Fibroblast of lung (primary cell): ENCODE data around the gene COL8A2. TPM values are rescaled to one million over a fixed set of nuclear protein-coding genes. Genes with fewer than 3 reads are reported as not detected.

Experiments
- DNase-seq, 2 donors: peaks; one replicate each; pipeline versions ENCODE4 v3.0.0 to v3.0.0-alpha.2; 2010; ENCODE audit warnings: low read depth in 2 of 2
- H2AFZ ChIP-seq: 2 replicates; pipeline ENCODE4 v1.5.1; 2012; ENCODE audit warnings: low read length, control low read depth, inconsistent platforms
- H3K27ac ChIP-seq: 2 replicates; pipeline ENCODE4 v1.5.1; 2011; ENCODE audit warnings: low read length, control low read depth; ENCODE audit not compliant: insufficient read depth
- H3K27me3 ChIP-seq: 2 replicates; pipeline ENCODE4 v1.5.1; 2011; ENCODE audit warnings: mild to moderate bottlenecking, low read length; ENCODE audit not compliant: control insufficient read depth, insufficient read depth
- H3K36me3 ChIP-seq: 2 replicates; pipeline ENCODE4 v1.5.1; 2011; ENCODE audit warnings: low read length; ENCODE audit not compliant: control insufficient read depth, insufficient read depth
- H3K4me1 ChIP-seq: 2 replicates; pipeline ENCODE4 v1.5.1; 2011; ENCODE audit warnings: low read length; ENCODE audit not compliant: control insufficient read depth, insufficient read depth; ENCODE audit errors: extremely low read depth
- H3K4me2 ChIP-seq: 2 replicates; pipeline ENCODE4 v1.5.1; 2011; ENCODE audit warnings: low read length, control low read depth; ENCODE audit not compliant: insufficient read depth; ENCODE audit errors: extremely low read depth
- H3K4me3 ChIP-seq, 4 experiments: fragments of 200-600 bp in 1 of 4; sonication (generic) in 1 of 4; replicated peaks in 1 of 4; 2 replicates each; pipeline ENCODE4 v1.5.1; 2011 to 2016; ENCODE audit warnings: low read length in 4 of 4, low read depth in 3 of 4, mild to moderate bottlenecking in 3 of 4, control low read depth in 2 of 4, inconsistent platforms in 1 of 4, mixed read lengths in 1 of 4; ENCODE audit not compliant: insufficient read depth in 1 of 4; ENCODE audit errors: control extremely low read depth in 1 of 4
- H3K79me2 ChIP-seq: 2 replicates; pipeline ENCODE4 v1.5.1; 2012; ENCODE audit warnings: mild to moderate bottlenecking, low read length, inconsistent platforms; ENCODE audit not compliant: control insufficient read depth, insufficient read depth
- H3K9ac ChIP-seq: 2 replicates; pipeline ENCODE4 v1.5.1; 2011; ENCODE audit warnings: mild to moderate bottlenecking, low read length, control low read depth; ENCODE audit not compliant: insufficient read depth
- H3K9me3 ChIP-seq: 2 replicates; pipeline ENCODE4 v1.5.1; 2012; ENCODE audit warnings: low read depth, low read length; ENCODE audit not compliant: control insufficient read depth, insufficient read depth
- H4K20me1 ChIP-seq: 2 replicates; pipeline ENCODE4 v1.5.1; 2011; ENCODE audit warnings: low read length; ENCODE audit not compliant: control insufficient read depth, insufficient read depth; ENCODE audit errors: extremely low read depth
- CTCF ChIP-seq, 2 donors: IDR thresholded peaks in 1 of 2; conservative IDR thresholded peaks in 1 of 2; 1 replicate in 1 of 2; 2 replicates in 1 of 2; pipeline ENCODE4 v1.5.1; 2011 to 2012; ENCODE audit warnings: low read length in 2 of 2, control low read depth in 1 of 2, inconsistent platforms in 1 of 2, low read depth in 1 of 2, mild to moderate bottlenecking in 1 of 2
- EZH2 ChIP-seq: IDR thresholded peaks from 2 replicates; pipeline ENCODE4 v1.5.1; 2012; ENCODE audit warnings: low read length, control low read depth, mild to moderate bottlenecking; ENCODE audit errors: missing control alignments
- polyA plus RNA-seq, 2 donors: library from polyadenylated mRNA; depleted of rRNA in 1 of 2; stranded (reverse) in 1 of 2; unstranded in 1 of 2; fragments of >200 nt; gene quantifications; 2 replicates each; pipeline ENCODE4 v1.2.1, GENCODE V29; 2011 to 2012; ENCODE audit warnings: missing spikeins in 1 of 2
- total RNA-seq: library from RNA; depleted of rRNA; stranded (reverse); fragments of >200 nt; gene quantifications from 2 replicates; pipeline ENCODE4 v1.2.1, GENCODE V29; 2014

Gene COL8A2
- total and polyA plus RNA-seq, 2 donors (not counting 1 experiment from before 2014, with no cell fraction given), result 2.9 to 31.0 TPM

GRCh38 chr1:36111151-36111550 is 13.9 kb downstream of the COL8A2 start:
- no peak for DNase-seq
- no peak for TF ChIP-seq CTCF (conservative IDR thresholded peaks at IDR 0.05 in 1 of 2, IDR thresholded peaks at IDR 0.05 in 1 of 2; ENCODE audit: low read depth in 1 of 2, low read length in 2 of 2)
- TF ChIP-seq EZH2, result no peak
- no peaks in the 10 kb centered on the region for H4K20me1 ChIP-seq

GRCh38 chr1:36109041-36109679 is 15.9 kb downstream of the COL8A2 start:
- H3K36me3 ChIP-seq, result no peaks in the 10 kb centered on the region
- peaks cover 3% of the 10 kb centered on the region for H3K4me1 ChIP-seq
- no peaks in the 10 kb centered on the region for H4K20me1 ChIP-seq
- peak overlapping the region; percentile 28 for H3K27ac ChIP-seq
- no peaks in the 10 kb centered on the region for H3K79me2 ChIP-seq
- H3K27me3 ChIP-seq, result no peaks in the 10 kb centered on the region
- TF ChIP-seq CTCF (conservative IDR thresholded peaks at IDR 0.05 in 1 of 2, IDR thresholded peaks at IDR 0.05 in 1 of 2; ENCODE audit: low read depth in 1 of 2, low read length in 2 of 2) (no peak), EZH2 (no peak)
- H2AFZ ChIP-seq, result peak overlapping the region; percentile 24
- no peak overlapping the region for H3K9ac ChIP-seq
- peak overlapping the region; percentile 15 for H3K4me2 ChIP-seq
- H3K4me3 ChIP-seq, result no peak overlapping the region
- DNase-seq, result peak; percentile 25 to 91
- no peaks in the 10 kb centered on the region for H3K9me3 ChIP-seq

More at GRCh38 chr1:36111151-36111550, 13.9 kb downstream of the COL8A2 start:
- no peaks in the 10 kb centered on the region for H3K27me3 ChIP-seq
- H3K4me3 ChIP-seq, result no peak overlapping the region
- H3K36me3 ChIP-seq, result no peaks in the 10 kb centered on the region
- no peak overlapping the region for H3K27ac ChIP-seq
- H3K9ac ChIP-seq, result no peak overlapping the region
- H3K4me1 ChIP-seq, result peaks cover 9% of the 10 kb centered on the region
- H3K79me2 ChIP-seq, result no peaks in the 10 kb centered on the region
- H2AFZ ChIP-seq, result no peak overlapping the region
- no peaks in the 10 kb centered on the region for H3K9me3 ChIP-seq
- no peak overlapping the region for H3K4me2 ChIP-seq

GRCh38 chr1:36108314-36108713 is 16.7 kb downstream of the COL8A2 start:
- H3K79me2 ChIP-seq, result no peaks in the 10 kb centered on the region
- DNase-seq, result peak in 1 of 2 donors; percentile 70
- no peaks in the 10 kb centered on the region for H4K20me1 ChIP-seq
- peaks cover 3% of the 10 kb centered on the region for H3K4me1 ChIP-seq
- H2AFZ ChIP-seq, result no peak overlapping the region
- H3K27ac ChIP-seq, result no peak overlapping the region
- H3K27me3 ChIP-seq, result no peaks in the 10 kb centered on the region
- H3K4me2 ChIP-seq, result no peak overlapping the region
- no peak overlapping the region for H3K9ac ChIP-seq
- no peaks in the 10 kb centered on the region for H3K36me3 ChIP-seq
- H3K4me3 ChIP-seq, result no peak overlapping the region
- TF ChIP-seq CTCF (conservative IDR thresholded peaks at IDR 0.05 in 1 of 2, IDR thresholded peaks at IDR 0.05 in 1 of 2; ENCODE audit: low read depth in 1 of 2, low read length in 2 of 2), result no peak
- no peak for TF ChIP-seq EZH2
- H3K9me3 ChIP-seq, result no peaks in the 10 kb centered on the region
